ENCODE data around the gene NPIPA5.
"Not testable (repeated sequence)": the region's sequence is repeated elsewhere in the genome, so short reads cannot be mapped to it uniquely, and the experiment has no call there.

Gene NPIPA5

DNA sequence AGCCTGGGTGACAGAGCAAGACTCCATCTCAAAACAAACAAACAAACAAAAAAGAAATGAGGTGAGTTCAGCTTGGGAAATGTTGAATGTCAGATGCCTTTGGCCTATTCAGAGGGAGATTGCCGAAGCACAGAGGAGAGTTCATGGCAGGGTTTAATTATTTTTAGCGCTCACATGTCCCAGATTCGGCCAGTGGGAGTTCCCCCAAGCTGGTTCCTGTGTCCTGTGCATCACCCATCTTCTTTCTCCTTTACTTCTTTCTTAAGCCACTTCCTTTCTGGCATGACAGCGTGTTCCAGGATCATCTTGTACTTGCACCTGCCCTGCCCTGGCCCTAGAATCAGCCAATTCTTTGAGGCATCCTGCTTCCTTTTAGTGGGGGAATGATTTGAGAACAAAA is 26.7 kb upstream of the NPIPA5 start:
- TF ChIP-seq, protein P1, sequence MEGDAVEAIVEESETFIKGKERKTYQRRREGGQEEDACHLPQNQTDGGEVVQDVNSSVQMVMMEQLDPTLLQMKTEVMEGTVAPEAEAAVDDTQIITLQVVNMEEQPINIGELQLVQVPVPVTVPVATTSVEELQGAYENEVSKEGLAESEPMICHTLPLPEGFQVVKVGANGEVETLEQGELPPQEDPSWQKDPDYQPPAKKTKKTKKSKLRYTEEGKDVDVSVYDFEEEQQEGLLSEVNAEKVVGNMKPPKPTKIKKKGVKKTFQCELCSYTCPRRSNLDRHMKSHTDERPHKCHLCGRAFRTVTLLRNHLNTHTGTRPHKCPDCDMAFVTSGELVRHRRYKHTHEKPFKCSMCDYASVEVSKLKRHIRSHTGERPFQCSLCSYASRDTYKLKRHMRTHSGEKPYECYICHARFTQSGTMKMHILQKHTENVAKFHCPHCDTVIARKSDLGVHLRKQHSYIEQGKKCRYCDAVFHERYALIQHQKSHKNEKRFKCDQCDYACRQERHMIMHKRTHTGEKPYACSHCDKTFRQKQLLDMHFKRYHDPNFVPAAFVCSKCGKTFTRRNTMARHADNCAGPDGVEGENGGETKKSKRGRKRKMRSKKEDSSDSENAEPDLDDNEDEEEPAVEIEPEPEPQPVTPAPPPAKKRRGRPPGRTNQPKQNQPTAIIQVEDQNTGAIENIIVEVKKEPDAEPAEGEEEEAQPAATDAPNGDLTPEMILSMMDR (conservative IDR thresholded peaks at IDR 0.05; ENCODE audit: low read depth, low read length) = no peak
- Histone ChIP-seq H3K27ac (no peak overlapping the region), H3K4me1 (ENCODE audit: low read depth, poor library complexity, severe bottlenecking) (peaks cover 12% of the 10 kb centered on the region), H3K27me3 (ENCODE audit: insufficient read depth, low read depth) (no peaks in the 10 kb centered on the region), H3K9ac (no peak overlapping the region), H3K4me2 (peak overlapping the region; percentile 2; the same call in 1 of the 2 replicates), H3K36me3 (ENCODE audit: insufficient read depth) (no peaks in the 10 kb centered on the region), H3K4me3 (IDR thresholded peaks at IDR 0.05; ENCODE audit: insufficient read depth, low read depth, low read length) (no peak overlapping the region), H4K20me1 (ENCODE audit: insufficient read depth) (no peaks in the 10 kb centered on the region), H2AFZ (ENCODE audit: low read depth) (peak overlapping the region; percentile 27), H3K79me2 (ENCODE audit: insufficient read depth, low read depth) (no peaks in the 10 kb centered on the region)

- not testable (repeated sequence) for H3K4me2 ChIP-seq; H3K79me2 ChIP-seq (ENCODE audit: insufficient read depth, low read depth); H3K36me3 ChIP-seq (ENCODE audit: insufficient read depth); H3K27me3 ChIP-seq (ENCODE audit: insufficient read depth, low read depth); H4K20me1 ChIP-seq (ENCODE audit: insufficient read depth); H3K9ac ChIP-seq; H3K4me3 ChIP-seq (IDR thresholded peaks at IDR 0.05; ENCODE audit: insufficient read depth, low read depth, low read length); H3K27ac ChIP-seq; H2AFZ ChIP-seq (ENCODE audit: low read depth)
- peaks cover 12% of the 10 kb centered on the region for H3K4me1 ChIP-seq (ENCODE audit: low read depth, poor library complexity, severe bottlenecking)
These were observed 26.0 kb upstream of the NPIPA5 start for GRCh38 chr16:15404091-15404490.

DNA sequence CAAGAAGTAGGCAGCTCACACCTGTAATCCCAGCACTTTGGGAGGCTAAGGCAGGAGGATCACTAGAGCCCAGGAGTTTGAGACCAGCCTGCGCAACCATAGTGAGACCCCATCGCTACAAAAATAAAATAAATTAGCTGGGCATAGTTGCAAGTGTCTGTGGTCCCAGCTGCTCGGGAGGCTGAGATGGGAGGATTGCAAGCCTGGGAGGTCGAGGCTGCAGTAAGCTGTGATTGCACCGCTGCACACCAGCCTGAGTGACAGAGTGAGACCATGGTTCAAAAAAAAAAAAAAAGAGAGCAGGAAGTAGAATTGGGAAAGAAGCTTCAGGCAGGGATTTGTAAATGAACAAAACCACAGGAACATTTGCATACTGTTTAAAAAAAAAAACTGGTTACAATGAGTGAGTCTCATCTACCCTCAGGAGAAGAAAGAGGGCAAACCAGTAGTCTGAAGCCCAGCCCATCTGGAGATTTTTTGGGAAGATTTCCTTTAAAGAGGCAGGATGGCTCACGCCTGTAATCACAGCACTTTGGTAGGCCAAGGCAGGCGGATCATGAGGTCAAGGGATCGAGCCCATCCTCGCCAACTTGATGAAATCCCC is 25.4 kb upstream of the NPIPA5 start:
- Histone ChIP-seq H3K27me3 (ENCODE audit: insufficient read depth, low read depth) (no peaks in the 10 kb centered on the region), H3K36me3 (ENCODE audit: insufficient read depth) (no peaks in the 10 kb centered on the region), H3K79me2 (ENCODE audit: insufficient read depth, low read depth) (no peaks in the 10 kb centered on the region), H3K4me2 (no peak overlapping the region), H4K20me1 (ENCODE audit: insufficient read depth) (no peaks in the 10 kb centered on the region), H3K9ac (no peak overlapping the region), H3K4me1 (ENCODE audit: low read depth, poor library complexity, severe bottlenecking) (peaks cover 12% of the 10 kb centered on the region), H3K27ac (no peak overlapping the region), H3K4me3 (IDR thresholded peaks at IDR 0.05; ENCODE audit: insufficient read depth, low read depth, low read length) (no peak overlapping the region), H2AFZ (ENCODE audit: low read depth) (no peak overlapping the region)
- TF ChIP-seq, protein P1 (conservative IDR thresholded peaks at IDR 0.05; ENCODE audit: low read depth, low read length) = no peak

- no peaks in the 10 kb centered on the region for H3K27me3 ChIP-seq (ENCODE audit: insufficient read depth, low read depth)
- H3K27ac ChIP-seq = no peak overlapping the region
- no peaks in the 10 kb centered on the region for H3K36me3 ChIP-seq (ENCODE audit: insufficient read depth)
- no peak overlapping the region for H3K4me3 ChIP-seq (IDR thresholded peaks at IDR 0.05; ENCODE audit: insufficient read depth, low read depth, low read length)
- H3K79me2 ChIP-seq (ENCODE audit: insufficient read depth, low read depth) = no peaks in the 10 kb centered on the region
- H4K20me1 ChIP-seq (ENCODE audit: insufficient read depth) = no peaks in the 10 kb centered on the region
- TF ChIP-seq, protein P1 (conservative IDR thresholded peaks at IDR 0.05; ENCODE audit: low read depth, low read length) = no peak
- H2AFZ ChIP-seq (ENCODE audit: low read depth) = no peak overlapping the region
- peaks cover 12% of the 10 kb centered on the region for H3K4me1 ChIP-seq (ENCODE audit: low read depth, poor library complexity, severe bottlenecking)
- H3K9ac ChIP-seq = no peak overlapping the region
- no peak overlapping the region for H3K4me2 ChIP-seq
These were observed 23.9 kb upstream of the NPIPA5 start for GRCh38 chr16:15401972-15402371.

- not testable (repeated sequence) for H3K27me3 ChIP-seq (ENCODE audit: insufficient read depth, low read depth); H3K79me2 ChIP-seq (ENCODE audit: insufficient read depth, low read depth); H4K20me1 ChIP-seq (ENCODE audit: insufficient read depth); H3K27ac ChIP-seq; H3K4me3 ChIP-seq (IDR thresholded peaks at IDR 0.05; ENCODE audit: insufficient read depth, low read depth, low read length); H3K9ac ChIP-seq; H3K36me3 ChIP-seq (ENCODE audit: insufficient read depth); H2AFZ ChIP-seq (ENCODE audit: low read depth); H3K4me2 ChIP-seq
- peaks cover 10% of the 10 kb centered on the region for H3K4me1 ChIP-seq (ENCODE audit: low read depth, poor library complexity, severe bottlenecking)
These were observed 22.2 kb upstream of the NPIPA5 start for GRCh38 chr16:15400314-15400713.

Measured in KMS-11 (cell line).